Gastroesophageal sphincter (tissue), 4 donors: ENCODE results near the gene AGFG2. TPM values are rescaled to one million over a fixed set of nuclear protein-coding genes. Genes with fewer than 3 reads are reported as not detected.

Experiments used
- ATAC-seq: fragments of 150-250 bp; one replicate; pipeline ENCODE4 v1.9.1; 2016; ENCODE audit warnings: mild to moderate bottlenecking, moderate library complexity
- H3K27ac ChIP-seq, 4 donors: fragments of 200-600 bp; sonication (generic) in 3 of 4; 1 replicate in 3 of 4; 2 replicates in 1 of 4; pipeline ENCODE4 v1.5.1; 2016 to 2019
- H3K27me3 ChIP-seq: fragments of 200-600 bp; sonication (generic); one replicate; pipeline ENCODE4 v1.5.1; 2019
- H3K36me3 ChIP-seq, 2 donors: fragments of 200-600 bp; sonication (generic); one replicate each; pipeline ENCODE4 v1.5.1; 2019; ENCODE audit warnings: control low read depth in 1 of 2
- H3K4me1 ChIP-seq, 3 donors: fragments of 200-600 bp; sonication (generic); 1 replicate in 2 of 3; 2 replicates in 1 of 3; pipeline ENCODE4 v1.5.1; 2016 to 2019; ENCODE audit warnings: control low read depth in 2 of 3
- H3K4me3 ChIP-seq, 2 donors: fragments of 200-600 bp; sonication (generic); one replicate each; pipeline ENCODE4 v1.5.1; 2019; ENCODE audit warnings: mild to moderate bottlenecking in 1 of 2, moderate library complexity in 1 of 2
- H3K9me3 ChIP-seq, 3 donors: fragments of 200-600 bp; sonication (generic); one replicate each; pipeline ENCODE4 v1.5.1; 2017 to 2019; ENCODE audit warnings: control low read depth in 2 of 3
- CTCF ChIP-seq, 4 experiments: fragments of 200-600 bp in 2 of 4; fragments of 450-650 bp in 2 of 4; sonication (generic) in 1 of 4; IDR thresholded peaks; one replicate each; pipeline ENCODE4 v1.5.1; 2017 to 2019; ENCODE audit warnings: antibody characterized with exemption in 4 of 4, mild to moderate bottlenecking in 2 of 4, moderate library complexity in 2 of 4
- EP300 ChIP-seq: sonication (generic); formaldehyde crosslinking; IDR thresholded peaks from one replicate; pipeline ENCODE4 v1.6.1; 2017; ENCODE audit warnings: antibody characterized with exemption, mild to moderate bottlenecking
- POLR2A ChIP-seq, 2 donors: fragments of 450-650 bp; IDR thresholded peaks; one replicate each; pipeline ENCODE4 v1.6.1; 2017; ENCODE audit warnings: antibody characterized with exemption in 2 of 2, mild to moderate bottlenecking in 2 of 2, moderate library complexity in 1 of 2
- POLR2AphosphoS5 ChIP-seq: sonication (generic); formaldehyde crosslinking; IDR thresholded peaks from one replicate; pipeline ENCODE4 v1.6.1; 2017; ENCODE audit warnings: antibody characterized with exemption
- WGBS, 2 donors: methylation state at CpG; one replicate each; pipeline ENCODE4 v1.1.5; 2018; ENCODE audit warnings: low coverage in 1 of 2; 5-methylcytosine and 5-hydroxymethylcytosine counted together
- total RNA-seq, 4 donors: library from RNA; depleted of rRNA; stranded (reverse); fragments of >200 nt; gene quantifications; one replicate each; pipeline ENCODE4 v1.1.0, GENCODE V29; 2016

Gene AGFG2
- total RNA-seq, 4 donors from 2014 or later: 26.0 to 60.1 (median 36.6) TPM

DNA sequence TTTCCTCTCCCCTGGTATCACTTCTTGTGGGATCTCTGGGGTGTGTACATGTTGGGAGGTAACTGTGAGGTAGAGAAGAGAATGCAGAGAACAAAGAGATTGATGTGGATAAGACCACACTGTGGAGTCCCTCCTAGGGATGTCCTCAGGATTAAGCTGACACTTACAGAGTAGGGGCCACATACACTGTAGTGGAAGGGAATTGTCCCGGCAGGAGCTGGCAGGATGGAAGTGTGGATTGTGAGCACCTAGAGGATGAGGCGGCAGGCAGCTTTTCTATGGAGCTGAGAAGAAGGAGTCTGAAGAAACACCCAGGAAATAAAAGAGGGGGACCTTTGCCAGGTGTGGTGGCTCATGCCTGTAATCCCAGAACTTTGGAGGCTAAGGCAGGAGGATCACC lies 13.5 kb downstream of the AGFG2 start:
- Histone ChIP-seq H3K27me3 (no peaks in the 10 kb centered on the region), H3K4me1 (peaks cover 11 to 23% (median 12%) of the 10 kb centered on the region in 3 donors), H3K27ac (no peak overlapping the region), H3K4me3 (no peak overlapping the region), H3K36me3 (peaks cover 4 to 82% of the 10 kb centered on the region in 2 donors), H3K9me3 (no peaks in the 10 kb centered on the region)
- no peak for TF ChIP-seq POLR2AphosphoS5
- TF ChIP-seq POLR2A (IDR thresholded peaks at IDR 0.05): no peak
- no peak for TF ChIP-seq CTCF (IDR thresholded peaks at IDR 0.05)
- TF ChIP-seq EP300: no peak
- no peak for ATAC-seq
- 100% methylated on average over 2 of the region's 2 CpGs; no CpG with 5 or more reads in 1 of the 2 donors for WGBS, 2 donors

DNA sequence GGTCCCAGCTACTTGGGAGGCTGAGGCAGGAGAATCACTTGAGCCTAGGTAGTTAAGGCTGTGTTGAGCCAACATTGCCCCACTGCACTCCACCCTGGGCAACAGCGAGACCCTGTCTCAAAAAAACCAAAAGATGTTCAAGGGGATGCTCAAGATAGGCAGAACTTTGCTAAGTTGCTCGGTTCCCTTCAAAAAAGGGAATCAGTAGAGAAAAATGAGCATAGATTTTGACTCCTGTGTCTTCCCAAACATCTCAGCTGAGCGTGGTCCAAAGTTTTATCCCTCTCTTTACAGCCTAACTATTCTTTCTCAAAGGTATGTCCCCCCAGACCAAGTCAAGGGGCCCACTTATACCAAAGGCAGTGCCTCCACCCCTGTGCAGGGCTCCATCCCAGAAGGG lies 14.0 kb downstream of the AGFG2 start:
- Histone ChIP-seq H3K27me3 (no peaks in the 10 kb centered on the region), H3K4me1 (peaks cover 6 to 18% (median 8%) of the 10 kb centered on the region in 3 donors), H3K4me3 (no peak overlapping the region), H3K9me3 (no peaks in the 10 kb centered on the region), H3K36me3 (peaks cover 4 to 87% of the 10 kb centered on the region in 2 donors), H3K27ac (no peak overlapping the region)
- ATAC-seq: no peak
- 88 to 100% methylated on average over 3 of the region's 3 CpGs for WGBS, 2 donors
- TF ChIP-seq POLR2AphosphoS5: no peak
- no peak for TF ChIP-seq POLR2A (IDR thresholded peaks at IDR 0.05)
- TF ChIP-seq EP300: no peak
- TF ChIP-seq CTCF (IDR thresholded peaks at IDR 0.05): no peak

- H3K27me3 ChIP-seq: no peaks in the 10 kb centered on the region
- H3K4me1 ChIP-seq: peaks cover 0 to 10% (median 0%) of the 10 kb centered on the region in 3 donors
- H3K4me3 ChIP-seq: no peak overlapping the region
- ATAC-seq: no peak
- 78 to 79% methylated on average over 3 to 5 of the region's 5 CpGs for WGBS, 2 donors
- H3K36me3 ChIP-seq: peaks cover 4 to 85% of the 10 kb centered on the region in 2 donors
- H3K27ac ChIP-seq: no peak overlapping the region
- TF ChIP-seq CTCF (IDR thresholded peaks at IDR 0.05) (no peak), EP300 (no peak), POLR2AphosphoS5 (no peak), POLR2A (IDR thresholded peaks at IDR 0.05) (no peak)
- H3K9me3 ChIP-seq: no peaks in the 10 kb centered on the region
Measured at GRCh38 chr7:100555701-100556100, 16.7 kb downstream of the AGFG2 start.

GRCh38 chr7:100556541-100556940 lies 17.5 kb downstream of the AGFG2 start:
- Histone ChIP-seq H3K27me3 (no peaks in the 10 kb centered on the region), H3K9me3 (no peaks in the 10 kb centered on the region), H3K4me1 (peaks cover 0 to 10% (median 0%) of the 10 kb centered on the region in 3 donors), H3K36me3 (peaks cover 4 to 83% of the 10 kb centered on the region in 2 donors), H3K4me3 (no peak overlapping the region), H3K27ac (no peak overlapping the region)
- TF ChIP-seq POLR2AphosphoS5: no peak
- TF ChIP-seq POLR2A (IDR thresholded peaks at IDR 0.05): no peak
- no peak for TF ChIP-seq CTCF (IDR thresholded peaks at IDR 0.05)
- TF ChIP-seq EP300: no peak
- no peak for ATAC-seq
- WGBS, 2 donors: 78 to 82% methylated on average over 3 to 4 of the region's 4 CpGs

DNA sequence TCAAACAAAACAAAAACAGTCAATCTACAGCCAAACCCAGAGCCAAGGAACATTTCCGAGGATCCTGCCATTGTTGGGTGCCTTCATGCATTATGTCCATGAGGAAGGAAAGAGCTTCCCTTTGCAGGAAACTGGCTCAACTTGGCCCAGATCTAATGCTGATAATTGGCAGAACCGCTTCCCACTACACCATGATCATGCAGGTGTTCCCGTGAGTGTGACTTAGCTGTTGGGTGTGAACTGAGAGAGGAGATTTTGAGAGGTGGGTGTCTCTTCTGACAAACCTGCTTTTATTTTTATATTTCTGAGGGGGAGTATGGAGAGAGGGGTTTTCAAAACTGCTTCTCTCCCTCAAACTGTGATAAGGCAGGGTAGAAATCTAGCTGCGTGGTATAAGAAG lies 20.1 kb downstream of the AGFG2 start:
- Histone ChIP-seq H3K4me3 (no peak overlapping the region), H3K4me1 (peaks cover 0 to 16% (median 0%) of the 10 kb centered on the region in 3 donors), H3K27ac (no peak overlapping the region), H3K36me3 (peaks cover 0 to 82% of the 10 kb centered on the region in 2 donors), H3K27me3 (no peaks in the 10 kb centered on the region), H3K9me3 (no peaks in the 10 kb centered on the region)
- 73 to 100% methylated on average over 1 to 2 of the region's 4 CpGs for WGBS, 2 donors
- ATAC-seq: no peak
- TF ChIP-seq CTCF (IDR thresholded peaks at IDR 0.05): no peak
- TF ChIP-seq EP300: no peak
- no peak for TF ChIP-seq POLR2A (IDR thresholded peaks at IDR 0.05)
- no peak for TF ChIP-seq POLR2AphosphoS5
